Thyroid gland (tissue), 4 donors: Measurements from ENCODE around the gene MAP3K5. TPM values are rescaled to one million over a fixed set of nuclear protein-coding genes. Genes with fewer than 3 reads are reported as not detected.

Source experiments
- DNase-seq, 2 donors: peaks; one replicate each; pipeline ENCODE4 v3.0.0-alpha.2; 2019
- H3K27ac ChIP-seq, 3 donors: fragments of 200-600 bp; sonication (generic); 1 replicate in 2 of 3; 2 replicates in 1 of 3; pipeline ENCODE4 v1.5.1; 2016 to 2019; ENCODE audit warnings: mild to moderate bottlenecking in 1 of 3, moderate library complexity in 1 of 3
- H3K27me3 ChIP-seq: fragments of 200-600 bp; sonication (generic); one replicate; pipeline ENCODE4 v1.5.1; 2019
- H3K36me3 ChIP-seq, 2 donors: fragments of 200-600 bp; sonication (generic); one replicate each; pipeline ENCODE4 v1.5.1; 2016 to 2019
- H3K4me1 ChIP-seq, 2 donors: fragments of 200-600 bp; sonication (generic); one replicate each; pipeline ENCODE4 v1.5.1; 2017 to 2019
- H3K4me3 ChIP-seq, 3 donors: fragments of 200-600 bp; sonication (generic); replicated peaks in 1 of 3; 1 replicate in 2 of 3; 2 replicates in 1 of 3; pipeline ENCODE4 v1.5.1; 2016; ENCODE audit warnings: mild to moderate bottlenecking in 1 of 3
- H3K9me3 ChIP-seq: fragments of 200-600 bp; sonication (generic); one replicate; pipeline ENCODE4 v1.5.1; 2017
- CTCF ChIP-seq, 6 experiments: fragments of 200-600 bp in 3 of 6; fragments of 450-650 bp in 3 of 6; sonication (generic) in 3 of 6; IDR thresholded peaks; one replicate each; pipeline ENCODE4 v1.5.1; 2016 to 2019; ENCODE audit warnings: antibody characterized with exemption in 6 of 6, mild to moderate bottlenecking in 2 of 6, inconsistent platforms in 1 of 6, moderate library complexity in 1 of 6
- POLR2A ChIP-seq, 2 donors: fragments of 450-650 bp; IDR thresholded peaks; one replicate each; pipeline ENCODE4 v1.6.1; 2017; ENCODE audit warnings: antibody characterized with exemption in 2 of 2, mild to moderate bottlenecking in 2 of 2, moderate library complexity in 1 of 2
- WGBS, 2 donors: methylation state at CpG; one replicate each; pipeline ENCODE4 v1.1.5; 2017; 5-methylcytosine and 5-hydroxymethylcytosine counted together
- intact Hi-C: fragments of 100-400 bp; cut with DNase I; formaldehyde crosslinking; loops from one replicate; pipeline ENCODE4 v1.15.1; 2023
- total RNA-seq, 4 donors: library from RNA; depleted of rRNA; stranded (reverse); fragments of >200 nt; gene quantifications; one replicate each; pipeline ENCODE4 v1.2.3, GENCODE V29; 2016

The MAP3K5 gene
- total RNA-seq, 4 donors from 2014 or later = 28.1 to 68.0 (median 46.5) TPM

- no peaks in the 10 kb centered on the region for H3K9me3 ChIP-seq
- TF ChIP-seq CTCF (IDR thresholded peaks at IDR 0.05) (no peak), POLR2A (IDR thresholded peaks at IDR 0.05) (no peak)
- intact Hi-C loops = no loop called here
- no peak overlapping the region for H3K27ac ChIP-seq
- no peak for DNase-seq
- H3K27me3 ChIP-seq = no peaks in the 10 kb centered on the region
- no peaks in the 10 kb centered on the region for H3K36me3 ChIP-seq
- no peaks in the 10 kb centered on the region for H3K4me1 ChIP-seq
- H3K4me3 ChIP-seq = no peak overlapping the region
- WGBS, 2 donors = 84 to 93% methylated on average over 5 of the region's 5 CpGs
Observed at GRCh38 chr6:136706430-136706829, 85.8 kb downstream of the MAP3K5 start.

GRCh38 chr6:136703331-136703865 is 88.9 kb downstream of the MAP3K5 start:
- WGBS, 2 donors = 91 to 92% methylated on average over 7 of the region's 7 CpGs
- Histone ChIP-seq H3K36me3 (no peaks in the 10 kb centered on the region), H3K4me1 (no peaks in the 10 kb centered on the region), H3K27ac (no peak overlapping the region), H3K4me3 (no peak overlapping the region), H3K27me3 (no peaks in the 10 kb centered on the region), H3K9me3 (no peaks in the 10 kb centered on the region)
- no peak for TF ChIP-seq POLR2A (IDR thresholded peaks at IDR 0.05)
- no peak for TF ChIP-seq CTCF (IDR thresholded peaks at IDR 0.05)
- no peak for DNase-seq
- intact Hi-C loops = no loop called here

- no peaks in the 10 kb centered on the region for H3K27me3 ChIP-seq
- H3K9me3 ChIP-seq = no peaks in the 10 kb centered on the region
- H3K4me3 ChIP-seq = no peak overlapping the region
- H3K27ac ChIP-seq = no peak overlapping the region
- intact Hi-C loops = no loop called here
- no peaks in the 10 kb centered on the region for H3K4me1 ChIP-seq
- 89 to 90% methylated on average over 3 of the region's 3 CpGs for WGBS, 2 donors
- no peaks in the 10 kb centered on the region for H3K36me3 ChIP-seq
- no peak for DNase-seq
- TF ChIP-seq POLR2A (IDR thresholded peaks at IDR 0.05) = no peak
- TF ChIP-seq CTCF (IDR thresholded peaks at IDR 0.05) = no peak
Observed at GRCh38 chr6:136701045-136701444, 91.2 kb downstream of the MAP3K5 start.

GRCh38 chr6:136699358-136699757 is 92.9 kb downstream of the MAP3K5 start:
- TF ChIP-seq POLR2A (IDR thresholded peaks at IDR 0.05) (no peak), CTCF (IDR thresholded peaks at IDR 0.05) (no peak)
- intact Hi-C loops = no loop called here
- H3K4me1 ChIP-seq = no peaks in the 10 kb centered on the region
- WGBS, 2 donors = 83 to 84% methylated on average over 5 of the region's 5 CpGs
- no peak overlapping the region for H3K27ac ChIP-seq
- H3K36me3 ChIP-seq = no peaks in the 10 kb centered on the region
- no peak overlapping the region for H3K4me3 ChIP-seq
- no peaks in the 10 kb centered on the region for H3K27me3 ChIP-seq
- H3K9me3 ChIP-seq = no peaks in the 10 kb centered on the region
- DNase-seq = no peak

GRCh38 chr6:136696783-136697364 is 95.4 kb downstream of the MAP3K5 start:
- TF ChIP-seq CTCF (IDR thresholded peaks at IDR 0.05) = no peak
- no peak for TF ChIP-seq POLR2A (IDR thresholded peaks at IDR 0.05)
- H3K4me1 ChIP-seq = no peaks in the 10 kb centered on the region
- H3K27me3 ChIP-seq = no peaks in the 10 kb centered on the region
- H3K9me3 ChIP-seq = no peaks in the 10 kb centered on the region
- H3K27ac ChIP-seq = no peak overlapping the region
- H3K36me3 ChIP-seq = no peaks in the 10 kb centered on the region
- intact Hi-C loops = no loop called here
- no peak for DNase-seq
- no peak overlapping the region for H3K4me3 ChIP-seq
- WGBS, 2 donors = 96 to 98% methylated on average over 7 of the region's 7 CpGs
